Mesodermal cell (in vitro differentiated cells): ENCODE results near the gene NGB.

ENCODE experiments used
- H3K27ac ChIP-seq: 2 replicates; pipeline ENCODE4 v1.7.0; 2013; ENCODE audit warnings: mild to moderate bottlenecking, low read depth, low read length, moderate library complexity; ENCODE audit not compliant: severe bottlenecking
- H3K36me3 ChIP-seq: 2 replicates; pipeline ENCODE4 v1.7.1; 2013; ENCODE audit warnings: mild to moderate bottlenecking, low read length, moderate library complexity; ENCODE audit not compliant: control insufficient read depth, insufficient read depth
- H3K4me1 ChIP-seq: one replicate; pipeline ENCODE4 v1.7.1; 2013; ENCODE audit warnings: mild to moderate bottlenecking, low read length; ENCODE audit not compliant: insufficient read depth, control insufficient read depth, poor library complexity, severe bottlenecking
- H3K4me3 ChIP-seq: 2 replicates; pipeline ENCODE4 v1.7.0; 2013; ENCODE audit warnings: low read length, control low read depth, mild to moderate bottlenecking; ENCODE audit not compliant: insufficient read depth, poor library complexity, severe bottlenecking; ENCODE audit errors: extremely low read depth
- H3K9me3 ChIP-seq: 2 replicates; pipeline ENCODE4 v1.7.1; 2013; ENCODE audit warnings: mild to moderate bottlenecking, low read length, moderate library complexity; ENCODE audit not compliant: control insufficient read depth
- WGBS, 2 experiments: methylation state at CpG; one replicate each; pipeline ENCODE4 v1.1.5; 2013; ENCODE audit warnings: missing lambda C conversion rate in 2 of 2; ENCODE audit not compliant: insufficient coverage in 2 of 2; 5-methylcytosine and 5-hydroxymethylcytosine counted together

The NGB gene

DNA sequence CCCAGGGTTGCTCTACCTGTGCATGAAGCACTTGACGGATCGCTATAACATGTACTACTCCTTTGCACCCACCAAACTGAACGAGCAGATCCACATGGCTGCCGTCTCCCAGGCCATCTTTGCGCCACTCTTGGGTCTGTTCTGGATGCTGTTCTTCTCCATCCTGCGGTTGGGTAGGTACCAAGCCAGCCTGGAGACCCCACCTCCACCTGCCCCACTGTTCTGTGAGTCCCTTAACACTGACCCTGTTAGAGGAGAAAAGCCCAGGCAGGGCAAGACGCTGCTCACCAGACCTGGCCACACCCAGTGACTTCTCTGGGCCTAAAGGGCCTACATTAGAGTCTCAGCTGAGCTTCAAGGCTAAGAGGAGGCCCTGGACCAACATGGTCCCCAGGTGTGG, 21.7 kb downstream of the NGB start:
- WGBS, 2 experiments = 92 to 94% methylated on average over 7 of the region's 7 CpGs
- Histone ChIP-seq H3K9me3 (no peaks in the 10 kb centered on the region), H3K27ac (no peak overlapping the region), H3K4me3 (no peak overlapping the region), H3K4me1 (no peaks in the 10 kb centered on the region), H3K36me3 (no peaks in the 10 kb centered on the region)

DNA sequence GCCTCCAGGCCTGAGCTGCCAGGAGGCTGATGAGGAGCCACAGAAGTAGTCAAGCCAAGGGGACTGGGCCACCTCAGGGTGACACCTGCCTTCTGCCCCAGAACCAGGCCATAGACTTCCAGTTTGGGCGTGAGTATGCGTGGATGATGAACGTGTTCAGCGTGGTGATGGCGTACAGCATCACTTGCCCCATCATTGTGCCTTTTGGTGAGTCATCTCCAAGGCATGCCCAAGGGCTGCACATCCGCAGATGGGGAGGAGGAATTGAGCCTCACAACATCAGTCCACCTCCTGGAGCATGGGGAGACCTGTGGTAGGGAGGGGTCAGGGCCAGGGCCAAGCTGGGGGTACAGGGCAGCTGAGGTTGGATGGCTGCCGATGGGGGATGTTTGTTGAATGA, 22.3 kb downstream of the NGB start:
- no peaks in the 10 kb centered on the region for H3K36me3 ChIP-seq
- H3K9me3 ChIP-seq = no peaks in the 10 kb centered on the region
- H3K4me1 ChIP-seq = no peaks in the 10 kb centered on the region
- H3K27ac ChIP-seq = no peak overlapping the region
- WGBS, 2 experiments = 92 to 94% methylated on average over 6 to 7 of the region's 7 CpGs
- no peak overlapping the region for H3K4me3 ChIP-seq

DNA sequence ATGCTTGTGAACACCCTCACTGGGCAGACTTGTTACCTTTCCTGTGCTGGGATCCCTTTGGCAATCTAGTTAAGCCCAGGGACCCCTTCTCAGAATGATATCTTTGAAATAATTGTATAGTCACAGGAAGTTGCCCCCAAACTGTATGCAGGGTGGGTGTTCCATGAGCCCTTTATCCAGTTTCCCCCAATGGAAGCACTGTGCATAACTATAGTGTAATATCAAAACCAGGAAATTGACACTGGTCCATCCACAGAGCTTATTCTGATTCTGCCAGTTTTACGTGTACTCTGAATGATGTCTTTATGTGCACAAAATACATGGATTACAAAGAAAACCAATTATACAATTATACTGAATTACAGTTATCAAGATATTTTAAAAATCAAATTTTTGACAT, 24.2 kb downstream of the NGB start:
- Histone ChIP-seq H3K4me1 (no peaks in the 10 kb centered on the region), H3K4me3 (no peak overlapping the region), H3K36me3 (no peaks in the 10 kb centered on the region), H3K9me3 (no peaks in the 10 kb centered on the region), H3K27ac (no peak overlapping the region)
- WGBS, 2 experiments = no CpG with 5 or more reads among the region's 1 CpG

DNA sequence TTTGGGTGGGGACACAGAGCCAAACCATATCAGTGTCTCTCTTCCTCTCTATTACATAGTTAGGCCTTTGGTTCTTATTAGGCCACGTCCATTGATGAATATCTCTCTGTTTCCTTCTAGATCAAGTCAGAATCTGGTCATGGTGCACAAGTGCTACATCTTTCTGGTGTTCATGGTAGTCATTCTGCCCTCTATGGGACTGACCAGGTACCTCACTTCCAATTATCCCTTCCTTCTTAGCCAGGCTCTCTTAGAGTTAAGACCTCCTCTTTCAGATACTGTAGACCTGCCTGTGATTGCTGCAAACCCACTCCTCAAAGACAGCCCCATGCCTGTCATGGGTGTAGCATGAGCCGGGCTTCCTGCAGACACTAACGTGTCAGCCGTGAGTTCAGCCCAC, 25.2 kb downstream of the NGB start:
- no peak overlapping the region for H3K27ac ChIP-seq
- no peaks in the 10 kb centered on the region for H3K9me3 ChIP-seq
- H3K36me3 ChIP-seq = no peaks in the 10 kb centered on the region
- no peaks in the 10 kb centered on the region for H3K4me1 ChIP-seq
- no peak overlapping the region for H3K4me3 ChIP-seq
- 72 to 91% methylated on average over 4 of the region's 4 CpGs for WGBS, 2 experiments

GRCh38 chr14:77243853-77244252, 27.2 kb downstream of the NGB start:
- H3K36me3 ChIP-seq = no peaks in the 10 kb centered on the region
- 89 to 91% methylated on average over 4 of the region's 4 CpGs for WGBS, 2 experiments
- no peak overlapping the region for H3K4me3 ChIP-seq
- H3K9me3 ChIP-seq = no peaks in the 10 kb centered on the region
- no peaks in the 10 kb centered on the region for H3K4me1 ChIP-seq
- no peak overlapping the region for H3K27ac ChIP-seq

GRCh38 chr14:77242752-77243151, 28.3 kb downstream of the NGB start:
- 86 to 87% methylated on average over 10 to 12 of the region's 12 CpGs for WGBS, 2 experiments
- no peaks in the 10 kb centered on the region for H3K4me1 ChIP-seq
- H3K4me3 ChIP-seq = no peak overlapping the region
- H3K36me3 ChIP-seq = no peaks in the 10 kb centered on the region
- H3K9me3 ChIP-seq = no peaks in the 10 kb centered on the region
- no peak overlapping the region for H3K27ac ChIP-seq

- H3K4me3 ChIP-seq = no peak overlapping the region
- H3K36me3 ChIP-seq = no peaks in the 10 kb centered on the region
- WGBS, 2 experiments = 100% methylated on average over 1 of the region's 2 CpGs
- H3K4me1 ChIP-seq = no peaks in the 10 kb centered on the region
- H3K9me3 ChIP-seq = no peaks in the 10 kb centered on the region
- no peak overlapping the region for H3K27ac ChIP-seq
Measured at GRCh38 chr14:77241955-77242354, 29.1 kb downstream of the NGB start.

DNA sequence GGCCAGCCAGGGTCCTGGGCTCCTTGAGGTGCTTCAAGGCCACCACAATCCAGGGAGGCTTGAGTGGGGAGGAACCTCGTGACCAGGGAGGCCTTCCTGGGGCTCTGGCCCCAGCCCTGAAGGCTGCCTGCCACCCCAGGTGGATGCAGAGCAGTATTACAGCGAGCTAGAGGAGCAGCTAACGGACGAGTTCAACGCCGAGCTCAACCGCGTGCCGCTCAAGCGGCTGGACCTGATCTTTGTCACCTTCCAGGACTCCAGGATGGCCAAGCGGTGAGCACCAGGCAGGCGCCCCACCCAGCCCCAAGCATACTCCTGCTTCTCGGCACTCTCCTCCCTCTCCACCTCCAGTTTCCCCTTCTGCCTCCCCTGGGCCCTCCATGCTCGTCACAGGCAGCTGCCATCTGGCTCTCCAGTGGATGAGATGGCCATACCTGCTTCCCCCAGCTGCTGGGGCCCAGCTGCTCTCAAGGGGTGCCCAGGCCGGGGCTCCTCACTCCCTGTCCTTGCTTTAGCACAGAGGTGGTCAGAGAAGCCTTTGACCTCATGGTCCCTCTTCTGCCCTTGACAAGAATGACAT, 30.6 kb downstream of the NGB start:
- 88 to 90% methylated on average over 13 to 15 of the region's 15 CpGs for WGBS, 2 experiments

DNA sequence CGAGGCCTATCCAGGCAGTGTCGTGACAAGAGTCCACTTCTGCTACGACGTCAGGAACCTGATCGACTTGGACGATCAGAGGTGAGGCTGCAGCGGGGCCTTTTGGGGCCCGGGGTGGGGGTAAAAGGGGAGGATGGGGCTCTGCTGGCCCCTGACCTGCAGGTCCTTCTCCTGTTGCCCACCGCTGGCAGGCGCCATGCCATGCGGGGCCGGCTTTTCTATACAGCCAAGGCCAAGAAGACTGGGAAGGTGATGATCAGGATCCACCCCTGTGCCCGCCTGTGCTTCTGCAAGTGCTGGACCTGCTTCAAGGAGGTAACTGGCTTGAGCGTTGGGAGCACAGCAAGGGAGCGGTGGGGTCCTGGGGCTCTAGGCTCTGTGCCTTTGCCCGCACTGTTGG, 31.6 kb downstream of the NGB start:
- Histone ChIP-seq H3K9me3 (no peaks in the 10 kb centered on the region), H3K4me3 (no peak overlapping the region), H3K36me3 (no peaks in the 10 kb centered on the region), H3K27ac (no peak overlapping the region), H3K4me1 (no peaks in the 10 kb centered on the region)
- WGBS, 2 experiments = 95 to 96% methylated on average over 11 to 14 of the region's 16 CpGs

More for the DNA sequence above, 30.6 kb downstream of the NGB start:
- Histone ChIP-seq H3K27ac (no peak overlapping the region), H3K4me1 (no peaks in the 10 kb centered on the region), H3K9me3 (no peaks in the 10 kb centered on the region), H3K36me3 (no peaks in the 10 kb centered on the region), H3K4me3 (no peak overlapping the region)

DNA sequence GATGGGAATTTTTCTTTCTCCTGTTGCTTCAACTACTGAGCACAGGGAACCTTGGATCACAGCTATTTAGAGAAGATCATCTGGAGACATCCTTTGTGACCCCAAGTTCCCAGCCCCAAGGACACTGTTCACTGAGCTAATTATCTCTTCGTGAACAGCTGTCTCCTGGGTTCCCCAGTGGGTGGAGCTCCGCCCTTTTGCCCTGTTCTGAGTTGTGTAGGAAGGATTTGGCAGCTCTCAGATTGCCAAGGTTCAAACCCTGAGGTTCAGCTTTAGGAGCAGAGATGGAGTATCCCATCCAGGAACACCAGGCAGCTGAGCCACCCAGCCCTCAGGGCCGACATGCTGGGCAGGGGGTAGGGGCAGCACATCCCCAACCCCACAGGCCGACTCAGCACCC, 32.0 kb downstream of the NGB start:
- no peaks in the 10 kb centered on the region for H3K9me3 ChIP-seq
- H3K27ac ChIP-seq = no peak overlapping the region
- no peaks in the 10 kb centered on the region for H3K36me3 ChIP-seq
- no peaks in the 10 kb centered on the region for H3K4me1 ChIP-seq
- whole genome bisulfite sequencing, 2 experiments = 65 to 71% methylated on average over 3 of the region's 4 CpGs
- no peak overlapping the region for H3K4me3 ChIP-seq

- 80 to 93% methylated on average over 2 to 3 of the region's 3 CpGs for WGBS, 2 experiments
- Histone ChIP-seq H3K4me1 (no peaks in the 10 kb centered on the region), H3K27ac (no peak overlapping the region), H3K4me3 (no peak overlapping the region), H3K9me3 (no peaks in the 10 kb centered on the region), H3K36me3 (no peaks in the 10 kb centered on the region)
Measured at GRCh38 chr14:77238356-77238755, 32.6 kb downstream of the NGB start.
